ENCODE measurements around the gene WFDC9. TPM values are rescaled to one million over a fixed set of nuclear protein-coding genes. Genes with fewer than 3 reads are reported as not detected.
A peak's percentile ranks its signal among the peaks of the same experiment; 100 is the strongest.
"Not testable (repeated sequence)": the region's sequence is repeated elsewhere in the genome, so short reads cannot be mapped to it uniquely, and the experiment has no call there.

WFDC9 gene
- total RNA-seq, result not detected
- long read RNA-seq, result 0 reads

GRCh38 chr20:45631184-45631583 lies at the start of gene WFDC9:
Gene WFDC9 (minus strand): TSS chr20:45631284. CDS start chr20:45610181, 21,103 bp downstream.
- ATAC-seq (no peak), DNase-seq (no peak)
- intact Hi-C loops (cut with DNase I), result no loop called here

GRCh38 chr20:45679650-45680049 lies 48.6 kb upstream of the WFDC9 start:
- no peak for ATAC-seq
- no peak for DNase-seq
- intact Hi-C loops (cut with DNase I), result no loop called here

GRCh38 chr20:45672765-45673164 lies 41.7 kb upstream of the WFDC9 start:
- intact Hi-C loops (cut with DNase I), result no loop called here
- no peak for DNase-seq
- ATAC-seq, result no peak

- no peak for DNase-seq
- no peak for ATAC-seq
- intact Hi-C loops (cut with DNase I), result no loop called here
Measured at GRCh38 chr20:45670139-45670538, 39.1 kb upstream of the WFDC9 start, which contains the start of gene WFDC11. Gene WFDC11 (minus strand): TSS chr20:45670239. CDS start chr20:45650600, 19,639 bp downstream.

GRCh38 chr20:45657038-45657437 lies 26.0 kb upstream of the WFDC9 start:
- intact Hi-C loops (cut with DNase I); ATAC-seq; DNase-seq: not testable (repeated sequence)

GRCh38 chr20:45651726-45652125 lies 20.6 kb upstream of the WFDC9 start:
- DNase-seq; ATAC-seq; intact Hi-C loops (cut with DNase I): not testable (repeated sequence)

GRCh38 chr20:45649312-45649863 lies 18.3 kb upstream of the WFDC9 start:
- intact Hi-C loops (cut with DNase I), result no loop called here
- ATAC-seq, result no peak

GRCh38 chr20:45647441-45648050 lies 16.5 kb upstream of the WFDC9 start:
- DNase-seq (no peak), ATAC-seq (no peak)
- intact Hi-C loops (cut with DNase I), result no loop called here

More at GRCh38 chr20:45649312-45649863, 18.3 kb upstream of the WFDC9 start:
- no peak for DNase-seq

- ATAC-seq (no peak), DNase-seq (no peak)
- intact Hi-C loops (cut with DNase I), result no loop called here
Measured at GRCh38 chr20:45646875-45647274, 15.8 kb upstream of the WFDC9 start.

- DNase-seq, result peak; percentile 18
- intact Hi-C loops (cut with DNase I); ATAC-seq: not testable (repeated sequence)
Measured at GRCh38 chr20:45645869-45646268, 14.8 kb upstream of the WFDC9 start.

- ATAC-seq; DNase-seq; intact Hi-C loops (cut with DNase I): not testable (repeated sequence)
Measured at GRCh38 chr20:45641076-45641475, 10.0 kb upstream of the WFDC9 start.

GRCh38 chr20:45639687-45640086 lies 8.6 kb upstream of the WFDC9 start:
- no peak for DNase-seq
- intact Hi-C loops (cut with DNase I), result no loop called here
- no peak for ATAC-seq

GRCh38 chr20:45636513-45636912 lies 5.4 kb upstream of the WFDC9 start:
- intact Hi-C loops (cut with DNase I), result no loop called here
- DNase-seq (no peak), ATAC-seq (no peak)

GRCh38 chr20:45630371-45630770 lies 713 bp downstream of the WFDC9 start:
- ATAC-seq (no peak), DNase-seq (no peak)
- intact Hi-C loops (cut with DNase I), result no loop called here

- DNase-seq (no peak), ATAC-seq (peak in 1 of 2 donors; percentile 74)
- intact Hi-C loops (cut with DNase I), result no loop called here
Measured at GRCh38 chr20:45629496-45630100, 1.5 kb downstream of the WFDC9 start, which contains the start of gene WFDC10A. Gene WFDC10A (plus strand): TSS chr20:45629739. CDS start chr20:45629814, 75 bp downstream.

GRCh38 chr20:45626540-45626939 lies 4.5 kb downstream of the WFDC9 start:
- intact Hi-C loops (cut with DNase I), result no loop called here
- no peak for ATAC-seq

GRCh38 chr20:45621593-45621992 lies 9.5 kb downstream of the WFDC9 start:
- no peak for ATAC-seq
- intact Hi-C loops (cut with DNase I), result no loop called here
- no peak for DNase-seq

More at GRCh38 chr20:45626540-45626939, 4.5 kb downstream of the WFDC9 start:
- no peak for DNase-seq

GRCh38 chr20:45617591-45617990 lies 13.5 kb downstream of the WFDC9 start:
- DNase-seq, result no peak
- intact Hi-C loops (cut with DNase I), result no loop called here
- no peak for ATAC-seq

- ATAC-seq (no peak), DNase-seq (no peak)
- intact Hi-C loops (cut with DNase I), result no loop called here
Measured at GRCh38 chr20:45612314-45612713, 18.8 kb downstream of the WFDC9 start.

- ATAC-seq (no peak), DNase-seq (no peak)
- intact Hi-C loops (cut with DNase I), result no loop called here
Measured at GRCh38 chr20:45611054-45611453, 20.0 kb downstream of the WFDC9 start.

All from left cardiac atrium (tissue), 4 donors.